Astrocyte of the spinal cord (primary cell): Measurements from ENCODE around the gene CCDC77.

Source experiments
- DNase-seq: peaks from one replicate; pipeline ENCODE4 v3.0.0; 2011; ENCODE audit warnings: low read depth, low spot score
- H3K4me3 ChIP-seq: 2 replicates; pipeline ENCODE4 v1.5.1; 2011; ENCODE audit warnings: low read depth, mild to moderate bottlenecking, low read length, moderate library complexity
- CTCF ChIP-seq: IDR thresholded peaks from 2 replicates; pipeline ENCODE4 v1.5.1; 2012; ENCODE audit warnings: low read depth, mild to moderate bottlenecking, low read length, inconsistent platforms
- in situ Hi-C: cut with HindIII; loops from 2 replicates; pipeline ENCODE4 v1.10.0; 2017; ENCODE audit warnings: low sequenced_read_pairs

Gene CCDC77

GRCh38 chr12:450438-450837, 49.0 kb downstream of the CCDC77 start:
- in situ Hi-C loops, result no loop called here
- no peak for DNase-seq
- TF ChIP-seq CTCF, result no peak
- no peak overlapping the region for H3K4me3 ChIP-seq

GRCh38 chr12:452667-453210, 51.3 kb downstream of the CCDC77 start:
- TF ChIP-seq CTCF, result peak; percentile 33
- in situ Hi-C loops, result no loop called here
- DNase-seq, result no peak
- H3K4me3 ChIP-seq, result no peak overlapping the region

GRCh38 chr12:454833-455232, 53.4 kb downstream of the CCDC77 start:
- in situ Hi-C loops, result no loop called here
- H3K4me3 ChIP-seq, result no peak overlapping the region
- DNase-seq, result no peak
- no peak for TF ChIP-seq CTCF

GRCh38 chr12:455821-456220, 54.4 kb downstream of the CCDC77 start:
- no peak overlapping the region for H3K4me3 ChIP-seq
- no peak for TF ChIP-seq CTCF
- no peak for DNase-seq
- in situ Hi-C loops, result no loop called here

- in situ Hi-C loops, result no loop called here
- DNase-seq, result no peak
- no peak overlapping the region for H3K4me3 ChIP-seq
- TF ChIP-seq CTCF, result no peak
These were observed 56.2 kb downstream of the CCDC77 start for GRCh38 chr12:457676-458075.

GRCh38 chr12:459050-459429, 57.6 kb downstream of the CCDC77 start:
- in situ Hi-C loops, result no loop called here
- no peak for TF ChIP-seq CTCF
- DNase-seq, result no peak
- H3K4me3 ChIP-seq, result no peak overlapping the region
